ENCODE results near the gene PFKM.

Gene PFKM

GRCh38 chr12:48175613-48176416 lies 56.7 kb downstream of the PFKM start:
- no peak for TF ChIP-seq Cebpa-rat (IDR thresholded peaks at IDR 0.05)
- H4K20me1 ChIP-seq: no peaks in the 10 kb centered on the region
- H3K9me3 ChIP-seq (replicated peaks in 1 of 11): no peaks in the 10 kb centered on the region
- peak overlapping the region in 4 of 11 experiments; percentile 4 to 29 (median 15); a peak in 4 of 22 replicates for H3K4me2 ChIP-seq
- H3K36me3 ChIP-seq: no peaks in the 10 kb centered on the region
- H3K9ac ChIP-seq: no peak overlapping the region
- H3K27ac ChIP-seq: no peak overlapping the region
- no peak overlapping the region for H3K4me3 ChIP-seq
- no peaks in the 10 kb centered on the region for H3K27me3 ChIP-seq
- H3K4me1 ChIP-seq: peaks cover 0 to 25% (median 12%) of the 10 kb centered on the region in 10 experiments; a peak in 14 of 20 replicates

- H3K27me3 ChIP-seq: no peaks in the 10 kb centered on the region
- no peaks in the 10 kb centered on the region for H4K20me1 ChIP-seq
- peak overlapping the region in 1 of 11 experiments; percentile 20; a peak in 1 of 22 replicates for H3K4me2 ChIP-seq
- no peak overlapping the region for H3K9ac ChIP-seq
- H3K9me3 ChIP-seq (replicated peaks in 1 of 11): no peaks in the 10 kb centered on the region
- no peaks in the 10 kb centered on the region for H3K36me3 ChIP-seq
- no peak for TF ChIP-seq Cebpa-rat (IDR thresholded peaks at IDR 0.05)
- peaks cover 0 to 25% (median 12%) of the 10 kb centered on the region in 10 experiments; a peak in 14 of 20 replicates for H3K4me1 ChIP-seq
- no peak overlapping the region for H3K27ac ChIP-seq
- no peak overlapping the region for H3K4me3 ChIP-seq
These were observed 57.2 kb downstream of the PFKM start for GRCh38 chr12:48176417-48176751.

DNA sequence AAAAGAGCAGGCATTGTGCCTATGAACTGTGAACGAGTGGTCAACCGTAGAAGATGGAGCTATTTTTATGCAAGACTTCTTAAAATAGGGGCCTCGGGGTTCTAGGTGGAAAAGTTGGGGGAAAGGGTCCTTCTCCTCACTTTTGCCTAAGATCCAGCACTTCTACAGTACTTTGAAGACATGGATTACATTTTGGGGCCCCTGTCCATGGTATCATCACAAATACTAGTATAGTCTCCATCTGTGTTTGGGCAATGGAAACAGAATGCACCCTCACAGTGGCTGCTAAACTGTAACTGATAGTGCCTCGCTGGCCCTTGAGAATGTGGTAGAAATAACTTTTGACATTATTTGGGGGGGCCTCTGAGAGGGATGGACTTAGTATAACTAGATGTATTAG lies 58.8 kb downstream of the PFKM start:
- no peaks in the 10 kb centered on the region for H3K36me3 ChIP-seq
- no peaks in the 10 kb centered on the region for H3K9me3 ChIP-seq (replicated peaks in 1 of 11)
- no peaks in the 10 kb centered on the region for H4K20me1 ChIP-seq
- H3K9ac ChIP-seq: no peak overlapping the region
- peaks cover 0 to 10% (median 1%) of the 10 kb centered on the region in 11 experiments; a peak in 6 of 22 replicates for H3K27me3 ChIP-seq
- peak overlapping the region in 7 of 11 experiments; percentile 2 to 65 (median 52); a peak in 13 of 22 replicates for H3K4me2 ChIP-seq
- peaks cover 10 to 32% (median 21%) of the 10 kb centered on the region in 10 experiments for H3K4me1 ChIP-seq
- H3K4me3 ChIP-seq: no peak overlapping the region
- TF ChIP-seq Cebpa-rat (IDR thresholded peaks at IDR 0.05): no peak
- no peak overlapping the region for H3K27ac ChIP-seq

DNA sequence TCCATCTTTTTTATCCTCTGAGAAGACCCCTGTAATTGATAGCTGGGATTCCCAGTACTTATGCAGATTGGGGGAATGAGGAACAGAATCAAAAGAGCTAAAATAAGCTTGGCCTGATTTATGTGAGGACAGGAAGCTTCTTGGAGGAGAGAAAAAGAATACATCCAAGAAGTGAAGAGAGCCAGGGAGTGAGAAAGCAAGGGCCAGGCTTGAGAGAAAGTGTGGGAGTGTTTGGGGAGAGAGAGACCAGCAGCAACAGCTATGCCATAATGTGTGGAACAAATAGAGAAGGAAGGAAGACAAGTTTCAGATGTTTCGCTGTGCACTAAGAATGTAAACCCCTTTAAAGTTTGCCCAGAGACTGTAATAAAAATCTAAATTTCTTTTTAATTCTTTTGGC lies 60.3 kb downstream of the PFKM start:
- TF ChIP-seq Cebpa-rat (IDR thresholded peaks at IDR 0.05): no peak
- H3K9me3 ChIP-seq (replicated peaks in 1 of 11): no peaks in the 10 kb centered on the region
- peaks cover 10 to 25% (median 16%) of the 10 kb centered on the region in 11 experiments for H3K27me3 ChIP-seq
- no peak overlapping the region for H3K9ac ChIP-seq
- no peak overlapping the region for H3K4me3 ChIP-seq
- H3K36me3 ChIP-seq: no peaks in the 10 kb centered on the region
- peaks cover 15 to 37% (median 26%) of the 10 kb centered on the region in 10 experiments for H3K4me1 ChIP-seq
- no peak overlapping the region for H3K4me2 ChIP-seq
- H3K27ac ChIP-seq: no peak overlapping the region
- H4K20me1 ChIP-seq: peaks cover 0 to 3% (median 0%) of the 10 kb centered on the region in 11 experiments; a peak in 2 of 22 replicates

DNA sequence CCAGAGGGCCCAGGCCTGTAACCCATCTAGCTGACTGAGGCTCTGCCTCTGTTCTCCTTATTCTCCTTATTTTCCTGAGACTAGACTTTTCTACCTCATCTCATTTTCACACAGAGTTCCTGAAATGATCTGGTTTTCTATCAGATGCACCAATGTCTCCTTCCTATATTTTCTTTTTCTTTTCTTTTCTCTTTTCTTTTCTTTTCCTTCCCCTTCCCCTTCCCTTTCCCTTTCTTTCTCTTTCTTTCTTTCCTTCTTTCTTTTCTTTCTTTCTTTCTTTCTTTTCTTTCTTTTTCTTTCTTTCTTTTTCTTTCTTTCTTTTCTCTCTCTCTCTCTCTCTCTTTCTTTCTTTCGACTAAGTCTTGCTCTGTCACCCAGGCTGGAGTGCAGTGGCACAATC lies 61.3 kb downstream of the PFKM start:
- peaks cover 0 to 13% (median 0%) of the 10 kb centered on the region in 11 experiments; a peak in 3 of 22 replicates for H4K20me1 ChIP-seq
- H3K9me3 ChIP-seq (replicated peaks in 1 of 11): no peaks in the 10 kb centered on the region
- H3K4me2 ChIP-seq: no peak overlapping the region
- H3K9ac ChIP-seq: no peak overlapping the region
- TF ChIP-seq Cebpa-rat (IDR thresholded peaks at IDR 0.05): no peak
- no peak overlapping the region for H3K27ac ChIP-seq
- no peak overlapping the region for H3K4me3 ChIP-seq
- H3K27me3 ChIP-seq: peaks cover 20 to 34% (median 26%) of the 10 kb centered on the region in 11 experiments
- H3K4me1 ChIP-seq: peaks cover 24 to 47% (median 35%) of the 10 kb centered on the region in 10 experiments
- H3K36me3 ChIP-seq: no peaks in the 10 kb centered on the region

GRCh38 chr12:48180857-48181495 lies 61.8 kb downstream of the PFKM start:
- H3K9me3 ChIP-seq (replicated peaks in 1 of 11): no peaks in the 10 kb centered on the region
- 0 out of 22 replicates have a peak, but pooled peaks of 1 of the 11 experiments have one; percentile 8 for TF ChIP-seq Cebpa-rat (IDR thresholded peaks at IDR 0.05)
- H3K27ac ChIP-seq: no peak overlapping the region
- H3K4me3 ChIP-seq: no peak overlapping the region
- H3K36me3 ChIP-seq: no peaks in the 10 kb centered on the region
- no peak overlapping the region for H3K4me2 ChIP-seq
- H3K27me3 ChIP-seq: peaks cover 25 to 40% (median 31%) of the 10 kb centered on the region in 11 experiments
- H4K20me1 ChIP-seq: peaks cover 0 to 13% (median 0%) of the 10 kb centered on the region in 11 experiments; a peak in 3 of 22 replicates
- H3K4me1 ChIP-seq: peaks cover 27 to 51% (median 41%) of the 10 kb centered on the region in 10 experiments
- no peak overlapping the region for H3K9ac ChIP-seq

- no peaks in the 10 kb centered on the region for H3K9me3 ChIP-seq (replicated peaks in 1 of 11)
- H3K9ac ChIP-seq: peak overlapping the region; percentile 26 to 72 (median 64); a peak in 20 of 22 replicates
- peak overlapping the region; percentile 65 to 86 (median 76) for H3K4me3 ChIP-seq
- no peak for TF ChIP-seq Cebpa-rat (IDR thresholded peaks at IDR 0.05)
- H3K4me2 ChIP-seq: peak overlapping the region; percentile 77 to 98 (median 94)
- H3K4me1 ChIP-seq: peaks cover 31 to 55% (median 40%) of the 10 kb centered on the region in 10 experiments
- H3K27me3 ChIP-seq: peaks cover 25 to 41% (median 32%) of the 10 kb centered on the region in 11 experiments
- peak overlapping the region in 1 of 11 experiments; percentile 58; a peak in 1 of 22 replicates for H3K27ac ChIP-seq
- H4K20me1 ChIP-seq: peaks cover 0 to 13% (median 0%) of the 10 kb centered on the region in 11 experiments; a peak in 3 of 22 replicates
- no peaks in the 10 kb centered on the region for H3K36me3 ChIP-seq
These were observed 63.5 kb downstream of the PFKM start for GRCh38 chr12:48182631-48183030.

DNA sequence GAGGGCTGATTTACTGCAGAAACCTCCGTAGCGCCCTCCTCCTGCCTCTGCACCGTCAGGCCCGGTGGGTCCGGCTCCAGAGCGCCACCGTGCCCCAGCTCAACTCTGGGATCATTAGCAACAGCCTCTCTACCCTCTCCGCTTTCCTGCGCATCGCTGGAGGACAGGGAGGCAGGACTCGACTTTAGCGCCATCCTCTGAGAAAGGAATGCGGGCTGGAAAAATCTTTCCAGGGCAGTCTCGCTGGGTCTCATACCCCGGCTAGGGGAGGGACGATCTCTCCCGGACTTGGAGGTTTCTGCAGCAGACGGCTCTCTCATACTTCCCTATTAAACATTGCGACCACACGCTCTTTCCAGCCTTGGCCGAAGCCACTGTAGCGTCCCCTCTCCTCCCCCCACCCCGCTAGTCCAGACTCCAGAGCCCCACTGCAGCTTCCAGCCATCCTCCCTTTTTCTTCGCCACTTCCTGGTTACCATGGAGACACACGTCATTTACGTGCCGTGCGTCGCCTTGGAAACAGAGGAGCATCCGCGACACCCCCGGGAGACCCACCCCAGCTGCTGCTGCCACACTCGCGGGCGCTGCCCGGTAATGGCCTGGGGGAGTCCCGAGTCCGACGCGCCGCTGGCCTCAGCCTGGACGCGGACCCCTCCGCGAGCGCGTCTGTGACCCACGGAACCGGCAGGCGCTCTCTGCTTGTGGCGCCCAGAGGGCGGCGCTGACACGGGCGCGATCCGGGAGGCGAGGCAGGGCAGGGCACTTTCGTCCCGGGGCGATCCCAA lies 64.1 kb downstream of the PFKM start, which contains the start of gene CCDC184:
Gene CCDC184 (plus strand): TSS at position 554 of the 785 bp plus-strand sequence. CDS start 479 bp downstream, outside the sequence.
- Histone ChIP-seq H4K20me1 (peaks cover 0 to 13% (median 0%) of the 10 kb centered on the region in 11 experiments; a peak in 3 of 22 replicates), H3K9me3 (replicated peaks in 1 of 11) (no peaks in the 10 kb centered on the region), H3K4me3 (peak within 1 kb of the TSS; percentile 65 to 86 (median 76)), H3K4me1 (peaks cover 31 to 55% (median 36%) of the 10 kb centered on the region in 10 experiments), H3K36me3 (no peaks in the 10 kb centered on the region), H3K9ac (peak within 1 kb of the TSS; percentile 26 to 72 (median 64)), H3K27me3 (peaks cover 25 to 41% (median 32%) of the 10 kb centered on the region in 11 experiments), H3K4me2 (peak within 1 kb of the TSS; percentile 77 to 98 (median 94)), H3K27ac (peak within 1 kb of the TSS in 1 of 11 experiments; percentile 58; a peak in 2 of 22 replicates)
- TF ChIP-seq Cebpa-rat (IDR thresholded peaks at IDR 0.05): no peak
